Liver (tissue), 9 donors: Measurements from ENCODE around the gene ABHD5. TPM values are rescaled to one million over a fixed set of nuclear protein-coding genes. Genes with fewer than 3 reads are reported as not detected.

Experiments
- DNase-seq: peaks from one replicate; pipeline ENCODE4 v3.0.0-alpha.2; 2017; ENCODE audit warnings: low spot score
- H3K27ac ChIP-seq, 2 donors: one replicate each; pipeline ENCODE4 v1.7.0; 2013; ENCODE audit warnings: inconsistent platforms in 2 of 2, low read length in 2 of 2, control low read depth in 1 of 2, low read depth in 1 of 2, mild to moderate bottlenecking in 1 of 2
- H3K27me3 ChIP-seq, 4 donors: one replicate each; pipeline versions ENCODE4 v1.6.1 to v1.7.0; 2013; ENCODE audit warnings: low read length in 3 of 4, inconsistent platforms in 1 of 4, mild to moderate bottlenecking in 1 of 4, moderate library complexity in 1 of 4; ENCODE audit not compliant: control insufficient read depth in 4 of 4, insufficient read depth in 4 of 4
- H3K36me3 ChIP-seq, 4 donors: one replicate each; pipeline versions ENCODE4 v1.6.1 to v1.7.0; 2013; ENCODE audit warnings: low read length in 3 of 4, mild to moderate bottlenecking in 3 of 4, low read depth in 1 of 4, moderate library complexity in 1 of 4; ENCODE audit not compliant: control insufficient read depth in 4 of 4, insufficient read depth in 3 of 4
- H3K4me1 ChIP-seq, 4 donors: one replicate each; pipeline versions ENCODE4 v1.6.1 to v1.7.0; 2013; ENCODE audit warnings: low read length in 3 of 4, mild to moderate bottlenecking in 3 of 4, moderate library complexity in 1 of 4; ENCODE audit not compliant: control insufficient read depth in 4 of 4, insufficient read depth in 4 of 4
- H3K4me3 ChIP-seq, 3 donors: one replicate each; pipeline versions ENCODE4 v1.6.1 to v1.7.0; 2013; ENCODE audit warnings: low read length in 3 of 3, control low read depth in 1 of 3, low read depth in 1 of 3, mild to moderate bottlenecking in 1 of 3
- H3K9ac ChIP-seq, 2 donors: one replicate each; pipeline ENCODE4 v1.7.0; 2013; ENCODE audit warnings: low read length in 2 of 2, mild to moderate bottlenecking in 2 of 2, moderate library complexity in 2 of 2, control low read depth in 1 of 2, low read depth in 1 of 2
- H3K9me3 ChIP-seq, 4 donors: one replicate each; pipeline versions ENCODE4 v1.6.1 to v1.7.0; 2013; ENCODE audit warnings: low read length in 3 of 4; ENCODE audit not compliant: control insufficient read depth in 4 of 4
- ATF3 ChIP-seq: IDR thresholded peaks from 2 replicates; pipeline ENCODE4 v1.6.1; 2016; ENCODE audit warnings: antibody characterized with exemption
- CTCF ChIP-seq: fragments of 150-350 bp; IDR thresholded peaks from 2 replicates; pipeline ENCODE4 v1.5.1; 2017; ENCODE audit warnings: improper control_type of control experiment, low read depth, low read length; ENCODE audit not compliant: missing input control
- EGR1 ChIP-seq, 2 donors: IDR thresholded peaks; 2 replicates each; pipeline ENCODE4 v1.6.1; 2016 to 2018; ENCODE audit warnings: antibody characterized with exemption in 2 of 2, low read depth in 2 of 2
- FOXA2 ChIP-seq: IDR thresholded peaks from 2 replicates; pipeline ENCODE4 v1.6.1; 2016; ENCODE audit warnings: antibody characterized with exemption
- MAX ChIP-seq: IDR thresholded peaks from 2 replicates; pipeline ENCODE4 v1.6.1; 2016; ENCODE audit warnings: antibody characterized with exemption
- NR2F2 ChIP-seq: IDR thresholded peaks from 2 replicates; pipeline ENCODE4 v1.6.1; 2016; ENCODE audit warnings: antibody characterized with exemption
- REST ChIP-seq: IDR thresholded peaks from 2 replicates; pipeline ENCODE4 v1.6.1; 2016; ENCODE audit warnings: antibody characterized with exemption, mild to moderate bottlenecking
- RXRA ChIP-seq, 2 donors: IDR thresholded peaks; 2 replicates each; pipeline ENCODE4 v1.6.1; 2017 to 2018; ENCODE audit warnings: antibody characterized with exemption in 2 of 2, mild to moderate bottlenecking in 1 of 2
- SP1 ChIP-seq: IDR thresholded peaks from 2 replicates; pipeline ENCODE4 v1.6.1; 2018; ENCODE audit warnings: antibody characterized with exemption, mild to moderate bottlenecking
- YY1 ChIP-seq: IDR thresholded peaks from 2 replicates; pipeline ENCODE4 v1.6.1; 2016; ENCODE audit warnings: antibody characterized with exemption, mild to moderate bottlenecking
- ZBTB33 ChIP-seq: IDR thresholded peaks from 2 replicates; pipeline ENCODE4 v1.6.1; 2016; ENCODE audit warnings: antibody characterized with exemption
- WGBS: extraction: QIAGEN DNeasy Blood & Tissue Kit; methylation state at CpG from one replicate; pipeline ENCODE4 v1.1.7; 2013; 5-methylcytosine and 5-hydroxymethylcytosine counted together
- polyA plus RNA-seq, 2 donors: library from polyadenylated mRNA; stranded (reverse) in 1 of 2; unstranded in 1 of 2; fragments of 200-250 nt in 1 of 2; fragments of >200 nt in 1 of 2; fragmentation: Nextera tagmentation in 1 of 2; extraction: Ambion mirVana in 1 of 2; gene quantifications; one replicate each; pipeline versions ENCODE4 v1.2.1 to v1.2.3, GENCODE V29; 2013 to 2015
- total RNA-seq, 2 donors: library from RNA; depleted of rRNA; stranded (reverse); fragments of >200 nt; gene quantifications; one replicate each; pipeline ENCODE4 v1.2.3, GENCODE V29; 2014
- donor health status: healthy.
- donor health status: healthy.
- donor health status: healthy.
- donor health status: healthy.
- donor health status: healthy.

The ABHD5 gene
- total and polyA plus RNA-seq, 4 donors, result 9.2 to 25.8 (median 16.1) TPM

- Histone ChIP-seq H3K9ac (no peak overlapping the region), H3K4me3 (no peak overlapping the region), H3K27me3 (no peaks in the 10 kb centered on the region), H3K36me3 (peaks cover 6 to 26% (median 18%) of the 10 kb centered on the region in 4 donors), H3K4me1 (peaks cover 0 to 35% (median 21%) of the 10 kb centered on the region in 4 donors), H3K9me3 (no peaks in the 10 kb centered on the region), H3K27ac (no peak overlapping the region)
- TF ChIP-seq MAX, result no peak
- DNase-seq, result no peak
These were observed 19.9 kb downstream of the ABHD5 start for GRCh38 chr3:43710607-43711006.

- no peak overlapping the region for H3K4me3 ChIP-seq
- H3K27ac ChIP-seq, result no peak overlapping the region
- no peaks in the 10 kb centered on the region for H3K9me3 ChIP-seq
- no peaks in the 10 kb centered on the region for H3K27me3 ChIP-seq
- no peak for DNase-seq
- no peaks in the 10 kb centered on the region for H3K4me1 ChIP-seq
- no peak overlapping the region for H3K9ac ChIP-seq
- WGBS, result 98% methylated on average over 2 of the region's 2 CpGs
- H3K36me3 ChIP-seq, result peaks cover 2 to 48% (median 26%) of the 10 kb centered on the region in 4 donors
- TF ChIP-seq CTCF (no peak), ZBTB33 (no peak), FOXA2 (no peak), SP1 (no peak), REST (no peak), NR2F2 (no peak), RXRA (IDR thresholded peaks at IDR 0.05) (no peak), EGR1 (IDR thresholded peaks at IDR 0.05; ENCODE audit: low read depth in 2 of 2) (no peak), YY1 (no peak), ATF3 (no peak), MAX (no peak)
These were observed 27.6 kb downstream of the ABHD5 start for GRCh38 chr3:43718296-43718695.
